Ovary (tissue), 3 donors: Measurements from ENCODE around the gene MTUS2.

Experiments
- CTCF ChIP-seq, 3 donors: fragments of 450-650 bp in 2 of 3; fragments of 200-600 bp in 1 of 3; IDR thresholded peaks; one replicate each; pipeline versions ENCODE4 v1.5.1 to v1.8.0; 2016 to 2022; ENCODE audit warnings: antibody characterized with exemption in 3 of 3, mild to moderate bottlenecking in 1 of 3
- EP300 ChIP-seq: sonication (generic); formaldehyde crosslinking; IDR thresholded peaks from one replicate; pipeline ENCODE4 v1.6.1; 2017; ENCODE audit warnings: antibody characterized with exemption
- POLR2A ChIP-seq: fragments of 450-650 bp; IDR thresholded peaks from one replicate; pipeline ENCODE4 v1.6.1; 2017; ENCODE audit warnings: antibody characterized with exemption, mild to moderate bottlenecking, moderate library complexity
- donor health status: DM: no; HTN: no; CAD: no.

- TF ChIP-seq CTCF (IDR thresholded peaks at IDR 0.05) (no peak), POLR2A (no peak), EP300 (no peak)
Observed at GRCh38 chr13:29210676-29211075, 390.5 kb downstream of the MTUS2 start.
